GM12874 (cell line): ENCODE measurements around the gene OXLD1.

Source experiments
- CTCF ChIP-seq: IDR thresholded peaks from 2 replicates; pipeline ENCODE4 v1.5.1; 2011; ENCODE audit warnings: low read depth, mild to moderate bottlenecking, control low read depth, low read length, moderate library complexity; ENCODE audit not compliant: insufficient read depth

OXLD1 gene

GRCh38 chr17:81666342-81667191, at the start of gene OXLD1, which contains the start of gene CCDC137:
OXLD1 (minus strand) TSS chr17:81666605; CDS start chr17:81666577, 28 bp downstream.
CCDC137 (plus strand) TSS chr17:81666737; CDS start chr17:81666767, 30 bp downstream.
- TF ChIP-seq CTCF = no peak

- TF ChIP-seq CTCF = no peak
These were observed 48.9 kb upstream of the OXLD1 start for GRCh38 chr17:81715107-81715871.

- TF ChIP-seq CTCF = no peak
These were observed 48.2 kb upstream of the OXLD1 start for GRCh38 chr17:81714412-81715106.

GRCh38 chr17:81713556-81714411, 47.4 kb upstream of the OXLD1 start:
- TF ChIP-seq CTCF = no peak

GRCh38 chr17:81713004-81713555, 46.7 kb upstream of the OXLD1 start:
- TF ChIP-seq CTCF = no peak

- no peak for TF ChIP-seq CTCF
These were observed 46.1 kb upstream of the OXLD1 start for GRCh38 chr17:81712468-81713003.
